Brain microvascular endothelial cell (primary cell): ENCODE measurements around the gene KRT73.

ENCODE experiments used
- DNase-seq: peaks from one replicate; pipeline ENCODE4 v3.0.0-alpha.2; 2020
- H3K27ac ChIP-seq: fragments of 250-450 bp; sonication (Bioruptor Pico); 2 replicates; pipeline ENCODE4 v1.5.1; 2020; ENCODE audit warnings: mild to moderate bottlenecking, moderate library complexity
- H3K27me3 ChIP-seq: fragments of 250-450 bp; sonication (Bioruptor Pico); replicated peaks from 2 replicates; pipeline ENCODE4 v1.5.1; 2020; ENCODE audit warnings: mild to moderate bottlenecking
- H3K36me3 ChIP-seq: fragments of 250-450 bp; sonication (Bioruptor Pico); replicated peaks from 2 replicates; pipeline ENCODE4 v1.5.1; 2020; ENCODE audit warnings: mild to moderate bottlenecking
- H3K4me3 ChIP-seq: 2 replicates; pipeline ENCODE4 v1.5.1; 2011; ENCODE audit warnings: low read depth, mild to moderate bottlenecking, control low read depth, low read length, moderate library complexity
- in situ Hi-C: cut with HindIII; loops from 2 replicates; pipeline ENCODE4 v1.10.0; 2017; ENCODE audit warnings: low sequenced_read_pairs, low pct_ligation_motif_present
- TF ChIP-seq, protein P1 (sequence below): IDR thresholded peaks from 2 replicates; pipeline ENCODE4 v1.5.1; 2011; ENCODE audit warnings: low read depth, mild to moderate bottlenecking, moderate library complexity, low read length, control low read depth, inconsistent platforms; ENCODE audit errors: missing control alignments

The KRT73 gene

DNA sequence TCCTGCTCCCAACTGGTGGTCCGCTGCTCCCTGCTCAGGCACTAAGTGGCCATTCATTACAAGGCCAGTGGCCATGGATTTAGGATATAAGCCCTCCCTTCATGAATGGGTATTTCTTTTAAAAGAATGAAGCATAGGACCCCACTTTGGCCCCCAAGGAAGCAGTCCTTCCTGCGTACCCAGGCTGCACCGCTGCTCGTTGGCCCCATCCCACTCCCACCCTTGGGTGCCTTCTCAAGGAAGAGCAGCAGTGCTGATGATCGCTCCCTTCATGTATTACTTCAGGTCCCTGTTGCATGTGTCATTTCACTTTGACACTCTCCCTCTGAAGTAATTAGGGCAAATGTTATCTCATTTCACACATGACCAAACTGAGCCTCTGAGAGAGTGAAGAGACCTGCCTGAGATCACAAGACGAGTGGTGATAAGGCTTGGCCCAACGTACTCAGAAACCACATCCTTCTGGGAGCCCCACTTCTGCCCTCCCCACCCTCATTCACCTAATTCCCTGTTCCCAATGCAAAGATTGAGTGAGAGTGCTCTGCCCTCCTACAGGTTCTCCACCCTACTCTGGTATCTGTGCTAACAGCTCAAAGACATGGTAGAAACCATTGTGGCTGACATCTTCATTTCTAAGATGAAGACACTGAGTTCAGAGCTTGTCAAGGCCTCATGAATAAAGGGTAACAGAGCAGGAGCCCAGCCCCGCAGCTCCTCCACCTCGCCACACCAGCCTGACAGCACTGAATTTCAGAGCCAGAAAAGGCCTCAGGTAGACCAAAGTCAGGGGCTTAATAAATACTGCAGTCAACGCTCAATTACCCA is 43.9 kb upstream of the KRT73 start:
- no peak overlapping the region for H3K27ac ChIP-seq
- no peak overlapping the region for H3K4me3 ChIP-seq
- TF ChIP-seq, protein P1, sequence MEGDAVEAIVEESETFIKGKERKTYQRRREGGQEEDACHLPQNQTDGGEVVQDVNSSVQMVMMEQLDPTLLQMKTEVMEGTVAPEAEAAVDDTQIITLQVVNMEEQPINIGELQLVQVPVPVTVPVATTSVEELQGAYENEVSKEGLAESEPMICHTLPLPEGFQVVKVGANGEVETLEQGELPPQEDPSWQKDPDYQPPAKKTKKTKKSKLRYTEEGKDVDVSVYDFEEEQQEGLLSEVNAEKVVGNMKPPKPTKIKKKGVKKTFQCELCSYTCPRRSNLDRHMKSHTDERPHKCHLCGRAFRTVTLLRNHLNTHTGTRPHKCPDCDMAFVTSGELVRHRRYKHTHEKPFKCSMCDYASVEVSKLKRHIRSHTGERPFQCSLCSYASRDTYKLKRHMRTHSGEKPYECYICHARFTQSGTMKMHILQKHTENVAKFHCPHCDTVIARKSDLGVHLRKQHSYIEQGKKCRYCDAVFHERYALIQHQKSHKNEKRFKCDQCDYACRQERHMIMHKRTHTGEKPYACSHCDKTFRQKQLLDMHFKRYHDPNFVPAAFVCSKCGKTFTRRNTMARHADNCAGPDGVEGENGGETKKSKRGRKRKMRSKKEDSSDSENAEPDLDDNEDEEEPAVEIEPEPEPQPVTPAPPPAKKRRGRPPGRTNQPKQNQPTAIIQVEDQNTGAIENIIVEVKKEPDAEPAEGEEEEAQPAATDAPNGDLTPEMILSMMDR = no peak
- H3K36me3 ChIP-seq = no peaks in the 10 kb centered on the region
- H3K27me3 ChIP-seq = peaks cover under 1% of the 10 kb centered on the region
- in situ Hi-C loops = no loop called here
- DNase-seq = no peak

DNA sequence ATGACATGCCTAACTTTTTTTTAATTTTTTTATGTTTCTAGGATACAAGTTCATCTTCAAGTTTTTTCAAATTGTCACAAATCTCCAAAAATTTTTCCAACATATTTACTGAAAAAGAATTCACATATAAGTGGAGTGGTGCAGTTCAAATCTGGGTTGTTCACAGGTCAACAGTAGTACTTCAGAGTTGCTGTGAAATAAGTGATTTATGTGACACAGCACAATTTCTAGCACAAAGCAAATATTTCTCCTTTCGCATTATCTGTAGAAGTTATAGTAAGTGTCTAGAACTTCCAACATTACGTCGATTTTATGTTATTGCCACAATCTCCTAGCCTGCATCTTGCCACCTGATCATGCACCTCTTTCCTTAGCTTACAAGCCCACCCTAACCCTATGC is 43.3 kb upstream of the KRT73 start:
- TF ChIP-seq, protein P1 = no peak
- no peak for DNase-seq
- Histone ChIP-seq H3K27me3 (no peaks in the 10 kb centered on the region), H3K36me3 (no peaks in the 10 kb centered on the region), H3K4me3 (no peak overlapping the region), H3K27ac (no peak overlapping the region)
- in situ Hi-C loops = no loop called here

DNA sequence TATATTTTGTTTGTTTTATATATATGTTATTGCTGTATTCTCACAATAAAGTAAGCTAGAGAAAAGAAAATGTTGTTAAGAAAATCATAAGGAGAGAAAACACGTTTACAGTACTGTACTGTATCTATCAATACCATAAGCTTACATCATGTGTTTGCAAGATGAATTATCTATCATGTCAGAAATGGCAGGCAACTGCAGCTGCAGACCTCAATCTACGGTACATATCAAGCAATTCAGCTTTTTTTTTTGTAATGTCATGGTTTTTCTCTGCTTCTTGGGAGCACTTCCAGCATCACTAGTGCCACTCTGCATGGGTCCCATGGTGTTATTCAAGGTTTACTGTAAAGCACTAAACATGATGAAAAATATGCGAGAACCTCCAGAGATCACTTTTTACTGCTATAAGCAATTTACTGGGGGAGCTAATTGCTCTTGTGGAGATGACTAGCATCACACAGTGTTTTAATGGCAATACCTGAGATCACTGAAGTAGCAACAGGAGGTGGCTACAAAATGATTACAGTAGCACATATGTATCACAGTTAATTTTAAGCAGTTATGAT is 42.7 kb upstream of the KRT73 start:
- Histone ChIP-seq H3K36me3 (no peaks in the 10 kb centered on the region), H3K27ac (no peak overlapping the region), H3K4me3 (no peak overlapping the region), H3K27me3 (no peaks in the 10 kb centered on the region)
- in situ Hi-C loops = no loop called here
- DNase-seq = no peak
- TF ChIP-seq, protein P1 = no peak

DNA sequence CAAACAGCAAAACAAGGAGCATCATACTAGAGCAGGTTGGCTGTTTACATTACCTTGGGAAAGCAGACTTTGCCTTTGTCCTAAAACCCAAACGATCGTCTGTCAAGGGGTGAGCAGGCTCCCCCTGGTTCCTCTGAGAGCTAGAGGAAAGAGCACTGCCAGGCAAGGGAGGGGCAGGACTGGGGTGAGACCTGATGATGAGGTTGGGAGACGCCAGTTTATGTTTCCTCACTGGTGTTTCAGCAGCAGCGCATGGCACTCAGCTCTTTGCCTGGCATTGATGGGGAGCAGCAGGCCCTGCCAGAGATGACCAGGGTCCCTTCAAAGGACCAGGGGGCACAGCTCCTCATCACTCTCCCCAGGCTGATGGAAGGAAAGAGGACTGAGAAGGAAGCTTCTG is 41.6 kb upstream of the KRT73 start:
- DNase-seq = no peak

DNA sequence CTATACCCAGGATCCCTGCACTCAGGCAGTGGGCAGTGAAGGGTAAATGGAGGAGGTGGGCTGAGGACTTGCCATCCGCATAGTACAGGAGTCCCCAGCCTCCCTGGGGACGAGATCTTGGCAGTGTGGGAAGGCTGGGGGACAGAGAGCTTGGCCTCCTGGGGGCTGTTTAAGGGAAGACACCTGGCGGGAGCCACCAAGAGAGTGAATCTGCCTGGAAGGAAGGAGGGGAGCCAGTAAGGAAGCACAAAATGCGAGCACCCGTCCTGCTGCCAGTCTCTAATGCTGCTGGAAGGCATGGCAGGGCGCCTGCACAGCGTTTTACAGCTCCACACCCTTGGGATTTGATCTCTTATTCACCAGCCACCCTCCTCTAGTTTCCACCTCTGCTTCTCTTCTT is 41.0 kb upstream of the KRT73 start:
- in situ Hi-C loops = no loop called here
- TF ChIP-seq, protein P1 = no peak

More for the DNA sequence above, 41.6 kb upstream of the KRT73 start:
- no peak overlapping the region for H3K4me3 ChIP-seq
- no peaks in the 10 kb centered on the region for H3K36me3 ChIP-seq
- H3K27me3 ChIP-seq = no peaks in the 10 kb centered on the region
- TF ChIP-seq, protein P1 = no peak
- H3K27ac ChIP-seq = no peak overlapping the region
- in situ Hi-C loops = no loop called here

More for the DNA sequence above, 41.0 kb upstream of the KRT73 start:
- Histone ChIP-seq H3K27ac (no peak overlapping the region), H3K36me3 (no peaks in the 10 kb centered on the region), H3K4me3 (no peak overlapping the region), H3K27me3 (peaks cover 4% of the 10 kb centered on the region)
- no peak for DNase-seq
